Measurements from ENCODE around the gene SNX19.

Gene SNX19

DNA sequence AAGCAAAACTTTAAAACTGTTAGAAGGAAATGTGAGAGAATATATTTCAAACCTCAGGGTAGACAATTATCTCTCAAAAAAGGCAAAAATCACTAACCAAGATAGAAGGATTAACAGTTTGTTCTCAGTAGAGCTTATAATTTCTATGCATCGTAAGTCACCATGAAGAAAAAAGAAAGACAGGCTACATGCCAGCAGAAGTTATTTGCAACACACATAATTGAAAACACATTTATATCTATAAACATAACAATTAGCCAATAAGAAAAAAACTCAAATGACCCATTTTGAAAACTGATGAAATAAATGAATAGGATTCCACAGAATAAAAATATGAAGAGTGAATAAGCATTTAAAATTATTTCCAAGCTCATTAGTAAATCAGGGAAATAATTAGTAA lies 24.4 kb upstream of the SNX19 start:
- no peak for ATAC-seq
- TF ChIP-seq, protein P1, sequence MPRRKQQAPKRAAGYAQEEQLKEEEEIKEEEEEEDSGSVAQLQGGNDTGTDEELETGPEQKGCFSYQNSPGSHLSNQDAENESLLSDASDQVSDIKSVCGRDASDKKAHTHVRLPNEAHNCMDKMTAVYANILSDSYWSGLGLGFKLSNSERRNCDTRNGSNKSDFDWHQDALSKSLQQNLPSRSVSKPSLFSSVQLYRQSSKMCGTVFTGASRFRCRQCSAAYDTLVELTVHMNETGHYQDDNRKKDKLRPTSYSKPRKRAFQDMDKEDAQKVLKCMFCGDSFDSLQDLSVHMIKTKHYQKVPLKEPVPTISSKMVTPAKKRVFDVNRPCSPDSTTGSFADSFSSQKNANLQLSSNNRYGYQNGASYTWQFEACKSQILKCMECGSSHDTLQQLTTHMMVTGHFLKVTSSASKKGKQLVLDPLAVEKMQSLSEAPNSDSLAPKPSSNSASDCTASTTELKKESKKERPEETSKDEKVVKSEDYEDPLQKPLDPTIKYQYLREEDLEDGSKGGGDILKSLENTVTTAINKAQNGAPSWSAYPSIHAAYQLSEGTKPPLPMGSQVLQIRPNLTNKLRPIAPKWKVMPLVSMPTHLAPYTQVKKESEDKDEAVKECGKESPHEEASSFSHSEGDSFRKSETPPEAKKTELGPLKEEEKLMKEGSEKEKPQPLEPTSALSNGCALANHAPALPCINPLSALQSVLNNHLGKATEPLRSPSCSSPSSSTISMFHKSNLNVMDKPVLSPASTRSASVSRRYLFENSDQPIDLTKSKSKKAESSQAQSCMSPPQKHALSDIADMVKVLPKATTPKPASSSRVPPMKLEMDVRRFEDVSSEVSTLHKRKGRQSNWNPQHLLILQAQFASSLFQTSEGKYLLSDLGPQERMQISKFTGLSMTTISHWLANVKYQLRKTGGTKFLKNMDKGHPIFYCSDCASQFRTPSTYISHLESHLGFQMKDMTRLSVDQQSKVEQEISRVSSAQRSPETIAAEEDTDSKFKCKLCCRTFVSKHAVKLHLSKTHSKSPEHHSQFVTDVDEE (CRISPR knock-in tag; IDR thresholded peaks at IDR 0.05) = no peak
- TF ChIP-seq PPARA (CRISPR knock-in tag; IDR thresholded peaks at IDR 0.05; ENCODE audit: borderline replicate concordance) (no peak), TCF4 (CRISPR knock-in tag; IDR thresholded peaks at IDR 0.05; ENCODE audit: borderline replicate concordance) (no peak), OSR1 (CRISPR knock-in tag; IDR thresholded peaks at IDR 0.05) (no peak)

DNA sequence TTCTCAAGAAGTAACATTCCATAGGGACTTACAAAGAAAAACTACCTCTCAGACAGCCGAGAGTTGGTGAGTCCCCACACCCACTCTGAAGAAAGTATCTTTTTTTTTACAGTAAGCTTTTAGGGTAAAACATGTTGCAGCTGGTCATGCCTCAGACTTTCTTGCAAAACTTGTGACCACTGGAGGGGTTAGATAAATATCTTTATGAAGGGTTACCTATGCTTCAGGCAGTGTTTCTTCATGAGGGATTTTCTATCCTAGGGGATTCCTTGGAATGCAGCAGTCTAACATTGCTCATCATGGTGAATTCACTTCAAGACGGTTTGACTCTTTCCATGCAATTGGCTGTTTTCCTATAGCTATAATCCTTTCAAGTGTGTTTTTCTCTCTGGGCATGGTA lies 20.8 kb upstream of the SNX19 start:
- TF ChIP-seq, protein P2, sequence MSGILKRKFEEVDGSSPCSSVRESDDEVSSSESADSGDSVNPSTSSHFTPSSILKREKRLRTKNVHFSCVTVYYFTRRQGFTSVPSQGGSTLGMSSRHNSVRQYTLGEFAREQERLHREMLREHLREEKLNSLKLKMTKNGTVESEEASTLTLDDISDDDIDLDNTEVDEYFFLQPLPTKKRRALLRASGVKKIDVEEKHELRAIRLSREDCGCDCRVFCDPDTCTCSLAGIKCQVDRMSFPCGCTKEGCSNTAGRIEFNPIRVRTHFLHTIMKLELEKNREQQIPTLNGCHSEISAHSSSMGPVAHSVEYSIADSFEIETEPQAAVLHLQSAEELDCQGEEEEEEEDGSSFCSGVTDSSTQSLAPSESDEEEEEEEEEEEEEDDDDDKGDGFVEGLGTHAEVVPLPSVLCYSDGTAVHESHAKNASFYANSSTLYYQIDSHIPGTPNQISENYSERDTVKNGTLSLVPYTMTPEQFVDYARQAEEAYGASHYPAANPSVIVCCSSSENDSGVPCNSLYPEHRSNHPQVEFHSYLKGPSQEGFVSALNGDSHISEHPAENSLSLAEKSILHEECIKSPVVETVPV (CRISPR knock-in tag; IDR thresholded peaks at IDR 0.05) = no peak
- TF ChIP-seq BACH2 (CRISPR knock-in tag; IDR thresholded peaks at IDR 0.05; ENCODE audit: borderline replicate concordance) = no peak
- TF ChIP-seq CSDC2 (CRISPR knock-in tag; IDR thresholded peaks at IDR 0.05) = no peak
- TF ChIP-seq ZFP30 (CRISPR knock-in tag; IDR thresholded peaks at IDR 0.05) = no peak
- no peak for TF ChIP-seq GLIS3 (CRISPR knock-in tag; IDR thresholded peaks at IDR 0.05)
- TF ChIP-seq ZNF70 (CRISPR knock-in tag; IDR thresholded peaks at IDR 0.05) = no peak
- no peak for TF ChIP-seq RARB (CRISPR knock-in tag; IDR thresholded peaks at IDR 0.05)
- no peak for TF ChIP-seq SNAI2 (CRISPR knock-in tag; IDR thresholded peaks at IDR 0.05)
- TF ChIP-seq, protein P3, sequence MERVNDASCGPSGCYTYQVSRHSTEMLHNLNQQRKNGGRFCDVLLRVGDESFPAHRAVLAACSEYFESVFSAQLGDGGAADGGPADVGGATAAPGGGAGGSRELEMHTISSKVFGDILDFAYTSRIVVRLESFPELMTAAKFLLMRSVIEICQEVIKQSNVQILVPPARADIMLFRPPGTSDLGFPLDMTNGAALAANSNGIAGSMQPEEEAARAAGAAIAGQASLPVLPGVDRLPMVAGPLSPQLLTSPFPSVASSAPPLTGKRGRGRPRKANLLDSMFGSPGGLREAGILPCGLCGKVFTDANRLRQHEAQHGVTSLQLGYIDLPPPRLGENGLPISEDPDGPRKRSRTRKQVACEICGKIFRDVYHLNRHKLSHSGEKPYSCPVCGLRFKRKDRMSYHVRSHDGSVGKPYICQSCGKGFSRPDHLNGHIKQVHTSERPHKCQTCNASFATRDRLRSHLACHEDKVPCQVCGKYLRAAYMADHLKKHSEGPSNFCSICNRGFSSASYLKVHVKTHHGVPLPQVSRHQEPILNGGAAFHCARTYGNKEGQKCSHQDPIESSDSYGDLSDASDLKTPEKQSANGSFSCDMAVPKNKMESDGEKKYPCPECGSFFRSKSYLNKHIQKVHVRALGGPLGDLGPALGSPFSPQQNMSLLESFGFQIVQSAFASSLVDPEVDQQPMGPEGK (CRISPR knock-in tag; IDR thresholded peaks at IDR 0.05; ENCODE audit: borderline replicate concordance) = no peak
- TF ChIP-seq ZNF8 (CRISPR knock-in tag; IDR thresholded peaks at IDR 0.05) = no peak
- no peak for TF ChIP-seq ZC3H10 (CRISPR knock-in tag; IDR thresholded peaks at IDR 0.05)
- TF ChIP-seq, protein P4, sequence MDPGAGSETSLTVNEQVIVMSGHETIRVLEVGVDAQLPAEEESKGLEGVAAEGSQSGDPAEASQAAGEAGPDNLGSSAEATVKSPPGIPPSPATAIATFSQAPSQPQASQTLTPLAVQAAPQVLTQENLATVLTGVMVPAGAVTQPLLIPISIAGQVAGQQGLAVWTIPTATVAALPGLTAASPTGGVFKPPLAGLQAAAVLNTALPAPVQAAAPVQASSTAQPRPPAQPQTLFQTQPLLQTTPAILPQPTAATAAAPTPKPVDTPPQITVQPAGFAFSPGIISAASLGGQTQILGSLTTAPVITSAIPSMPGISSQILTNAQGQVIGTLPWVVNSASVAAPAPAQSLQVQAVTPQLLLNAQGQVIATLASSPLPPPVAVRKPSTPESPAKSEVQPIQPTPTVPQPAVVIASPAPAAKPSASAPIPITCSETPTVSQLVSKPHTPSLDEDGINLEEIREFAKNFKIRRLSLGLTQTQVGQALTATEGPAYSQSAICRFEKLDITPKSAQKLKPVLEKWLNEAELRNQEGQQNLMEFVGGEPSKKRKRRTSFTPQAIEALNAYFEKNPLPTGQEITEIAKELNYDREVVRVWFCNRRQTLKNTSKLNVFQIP (CRISPR knock-in tag; IDR thresholded peaks at IDR 0.05; ENCODE audit: borderline replicate concordance, low read depth) = no peak
- no peak for TF ChIP-seq OSR1 (CRISPR knock-in tag; IDR thresholded peaks at IDR 0.05)
- TF ChIP-seq ARNTL (CRISPR knock-in tag; IDR thresholded peaks at IDR 0.05; ENCODE audit: borderline replicate concordance, low read depth) = no peak
- no peak for TF ChIP-seq TCF4 (CRISPR knock-in tag; IDR thresholded peaks at IDR 0.05; ENCODE audit: borderline replicate concordance)
- no peak for ATAC-seq

DNA sequence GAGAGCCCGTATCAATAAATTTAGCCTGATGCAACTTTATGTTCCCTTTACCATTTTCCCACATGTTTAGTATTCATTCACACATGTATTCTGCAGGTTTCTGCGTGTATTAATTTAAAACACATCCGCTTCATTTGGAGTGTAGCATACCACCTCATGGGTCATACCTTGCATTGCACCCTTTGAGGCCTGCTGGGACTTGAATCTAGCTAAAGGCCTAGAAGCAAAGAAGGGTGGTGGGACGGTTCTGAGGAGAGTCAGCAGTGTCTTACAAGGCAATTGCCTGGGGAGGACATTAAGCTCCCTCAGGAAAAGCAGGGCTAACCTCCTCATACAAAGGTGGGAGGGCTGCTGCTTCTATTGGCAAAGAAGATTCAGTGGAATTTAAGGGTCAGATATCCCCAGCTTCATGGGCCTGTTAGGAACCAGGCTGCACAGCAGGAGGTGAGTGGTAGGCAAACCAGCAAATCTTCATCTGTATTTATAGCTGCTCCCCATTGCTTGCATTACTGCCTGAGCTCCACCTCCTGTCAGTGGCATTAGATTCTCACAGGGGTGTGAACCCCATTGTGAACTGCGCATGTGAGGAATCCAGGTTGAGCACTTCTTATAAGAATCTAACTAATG lies 15.9 kb upstream of the SNX19 start:
- TF ChIP-seq, protein P3 (CRISPR knock-in tag; IDR thresholded peaks at IDR 0.05; ENCODE audit: borderline replicate concordance) = no peak
- TF ChIP-seq, protein P5, sequence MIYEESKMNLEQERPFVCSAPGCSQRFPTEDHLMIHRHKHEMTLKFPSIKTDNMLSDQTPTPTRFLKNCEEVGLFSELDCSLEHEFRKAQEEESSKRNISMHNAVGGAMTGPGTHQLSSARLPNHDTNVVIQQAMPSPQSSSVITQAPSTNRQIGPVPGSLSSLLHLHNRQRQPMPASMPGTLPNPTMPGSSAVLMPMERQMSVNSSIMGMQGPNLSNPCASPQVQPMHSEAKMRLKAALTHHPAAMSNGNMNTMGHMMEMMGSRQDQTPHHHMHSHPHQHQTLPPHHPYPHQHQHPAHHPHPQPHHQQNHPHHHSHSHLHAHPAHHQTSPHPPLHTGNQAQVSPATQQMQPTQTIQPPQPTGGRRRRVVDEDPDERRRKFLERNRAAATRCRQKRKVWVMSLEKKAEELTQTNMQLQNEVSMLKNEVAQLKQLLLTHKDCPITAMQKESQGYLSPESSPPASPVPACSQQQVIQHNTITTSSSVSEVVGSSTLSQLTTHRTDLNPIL (CRISPR knock-in tag; IDR thresholded peaks at IDR 0.05; ENCODE audit: low read depth) = no peak
- TF ChIP-seq SNAI2 (CRISPR knock-in tag; IDR thresholded peaks at IDR 0.05) = no peak
- TF ChIP-seq TCF4 (CRISPR knock-in tag; IDR thresholded peaks at IDR 0.05; ENCODE audit: borderline replicate concordance) = no peak
- no peak for ATAC-seq

Measured in SK-N-SH treated with all-trans-retinoic acid at 6 μM for 48 hours (cell line).